Glutamatergic neuron (in vitro differentiated cells): ENCODE results near the gene RPTOR. TPM values are rescaled to one million over a fixed set of nuclear protein-coding genes. Genes with fewer than 3 reads are reported as not detected.

Experiments
- DNase-seq: peaks from one replicate; pipeline ENCODE4 v3.0.0; 2022
- H3K27ac Mint-ChIP-seq: one replicate; pipeline ENCODE4 v1.8.0; 2020; ENCODE audit warnings: mild to moderate bottlenecking, mixed read lengths, inconsistent platforms; ENCODE audit not compliant: unreplicated experiment
- H3K27me3 Mint-ChIP-seq: one replicate; pipeline ENCODE4 v1.8.0; 2020; ENCODE audit warnings: mild to moderate bottlenecking, moderate library complexity, mixed read lengths, inconsistent platforms; ENCODE audit not compliant: unreplicated experiment
- H3K36me3 Mint-ChIP-seq: one replicate; pipeline ENCODE4 v1.8.0; 2020; ENCODE audit warnings: mild to moderate bottlenecking, mixed read lengths, inconsistent platforms; ENCODE audit not compliant: unreplicated experiment
- H3K4me1 Mint-ChIP-seq: one replicate; pipeline ENCODE4 v1.8.0; 2020; ENCODE audit warnings: mild to moderate bottlenecking, low read depth, mixed read lengths, inconsistent platforms; ENCODE audit not compliant: unreplicated experiment
- H3K4me3 Mint-ChIP-seq: one replicate; pipeline ENCODE4 v1.8.0; 2020; ENCODE audit warnings: mild to moderate bottlenecking, mixed read lengths, inconsistent platforms; ENCODE audit not compliant: unreplicated experiment
- H3K9me3 Mint-ChIP-seq: one replicate; pipeline ENCODE4 v1.8.0; 2020; ENCODE audit warnings: mild to moderate bottlenecking, moderate library complexity, mixed read lengths, inconsistent platforms; ENCODE audit not compliant: unreplicated experiment
- CTCF ChIP-seq: fragments of 200-600 bp; sonication (generic); IDR thresholded peaks from one replicate; pipeline ENCODE4 v1.5.0; 2021; ENCODE audit not compliant: partially characterized antibody, unreplicated experiment
- total RNA-seq: library from RNA; stranded (reverse); fragmentation: NEBNext Ultra II Directional; extraction: Animal tissue kit (Norgen Biotek cat#: 25700); gene quantifications from one replicate; pipeline ENCODE4 v1.2.1, GENCODE V29; 2021; ENCODE audit not compliant: unreplicated experiment

Gene RPTOR
- total RNA-seq, 1 donor from 2014 or later: 39.8 TPM

DNA sequence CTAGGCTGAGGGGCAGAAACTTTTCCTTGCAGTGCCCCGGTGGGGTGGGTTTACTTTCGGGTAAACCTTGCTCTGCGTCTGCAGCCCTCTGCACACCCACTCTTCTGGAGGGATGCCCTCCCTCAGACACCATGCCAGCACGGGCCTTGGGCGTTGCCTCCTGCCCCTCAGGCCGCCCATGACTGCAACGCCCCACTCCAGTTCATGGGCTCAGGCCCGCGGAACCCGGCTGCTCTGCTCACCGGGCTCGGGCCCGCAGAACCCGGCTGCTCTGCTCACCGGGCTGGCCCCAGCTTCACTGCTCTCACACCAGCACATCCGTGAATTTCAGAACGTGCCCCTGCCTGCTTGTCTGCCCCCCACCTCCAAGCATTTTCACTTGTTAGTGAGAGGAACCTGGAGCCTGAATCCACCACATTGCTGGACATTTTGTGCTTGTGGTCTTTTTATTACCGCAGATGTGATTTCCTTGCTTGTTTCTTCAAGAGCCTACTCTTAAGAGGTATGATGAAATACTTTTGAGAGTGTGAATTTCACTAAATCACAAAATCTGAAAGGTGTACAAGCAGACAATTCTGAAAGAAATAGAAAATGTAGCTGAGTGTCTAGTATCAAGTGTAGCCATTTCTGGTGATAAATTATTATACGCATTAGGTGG, 130.9 kb downstream of the RPTOR start:
- H3K27ac Mint-ChIP-seq: no peak overlapping the region
- peaks cover 5% of the 10 kb centered on the region for H3K9me3 Mint-ChIP-seq
- H3K27me3 Mint-ChIP-seq: no peaks in the 10 kb centered on the region
- H3K4me1 Mint-ChIP-seq: peaks cover 29% of the 10 kb centered on the region
- no peak for TF ChIP-seq CTCF
- DNase-seq: no peak
- H3K4me3 Mint-ChIP-seq: no peak overlapping the region
- H3K36me3 Mint-ChIP-seq: peaks cover 9% of the 10 kb centered on the region

GRCh38 chr17:80676096-80676466, 131.4 kb downstream of the RPTOR start:
- TF ChIP-seq CTCF: no peak
- no peak overlapping the region for H3K4me3 Mint-ChIP-seq
- no peak overlapping the region for H3K27ac Mint-ChIP-seq
- H3K9me3 Mint-ChIP-seq: peaks cover 5% of the 10 kb centered on the region
- DNase-seq: no peak
- H3K36me3 Mint-ChIP-seq: peaks cover 6% of the 10 kb centered on the region
- no peaks in the 10 kb centered on the region for H3K27me3 Mint-ChIP-seq
- peaks cover 32% of the 10 kb centered on the region for H3K4me1 Mint-ChIP-seq

GRCh38 chr17:80676564-80676963, 131.9 kb downstream of the RPTOR start:
- peaks cover 30% of the 10 kb centered on the region for H3K4me1 Mint-ChIP-seq
- no peak for TF ChIP-seq CTCF
- no peak overlapping the region for H3K27ac Mint-ChIP-seq
- H3K27me3 Mint-ChIP-seq: no peaks in the 10 kb centered on the region
- H3K36me3 Mint-ChIP-seq: peaks cover 2% of the 10 kb centered on the region
- DNase-seq: no peak
- H3K4me3 Mint-ChIP-seq: no peak overlapping the region
- H3K9me3 Mint-ChIP-seq: peaks cover 5% of the 10 kb centered on the region

DNA sequence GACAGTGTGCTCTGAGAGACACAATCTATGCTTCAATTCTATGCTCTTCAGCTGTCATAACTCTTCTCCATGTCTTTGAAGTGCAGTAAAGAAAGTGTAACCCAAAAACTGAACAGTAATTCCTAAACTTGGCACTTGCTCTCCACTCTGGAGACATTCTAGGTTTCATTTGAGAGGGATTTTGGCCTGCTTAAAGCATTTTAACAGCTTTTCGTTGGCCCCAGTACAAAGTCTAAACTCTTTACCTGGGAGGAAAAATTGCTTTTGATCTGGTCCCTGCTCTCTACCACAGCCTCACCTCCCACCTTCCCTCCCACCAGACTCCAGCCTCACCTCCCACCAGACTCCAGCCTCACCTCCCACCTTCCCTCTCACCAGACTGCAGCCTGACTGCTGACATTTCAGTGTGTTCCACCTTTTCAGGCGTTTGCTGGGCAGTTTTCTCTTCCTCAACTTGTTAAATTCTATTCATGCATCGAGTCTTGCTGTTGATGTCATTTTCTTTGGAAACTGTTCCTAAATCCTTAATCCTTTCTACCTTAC, 132.6 kb downstream of the RPTOR start:
- no peak for DNase-seq
- no peaks in the 10 kb centered on the region for H3K27me3 Mint-ChIP-seq
- no peak overlapping the region for H3K27ac Mint-ChIP-seq
- peaks cover 5% of the 10 kb centered on the region for H3K9me3 Mint-ChIP-seq
- TF ChIP-seq CTCF: no peak
- peaks cover 30% of the 10 kb centered on the region for H3K4me1 Mint-ChIP-seq
- no peak overlapping the region for H3K4me3 Mint-ChIP-seq
- H3K36me3 Mint-ChIP-seq: no peaks in the 10 kb centered on the region

GRCh38 chr17:80679816-80680215, 135.2 kb downstream of the RPTOR start:
- DNase-seq: no peak
- no peak overlapping the region for H3K4me3 Mint-ChIP-seq
- no peaks in the 10 kb centered on the region for H3K36me3 Mint-ChIP-seq
- TF ChIP-seq CTCF: no peak
- peaks cover 3% of the 10 kb centered on the region for H3K27me3 Mint-ChIP-seq
- H3K9me3 Mint-ChIP-seq: peaks cover 5% of the 10 kb centered on the region
- H3K4me1 Mint-ChIP-seq: peaks cover 30% of the 10 kb centered on the region
- no peak overlapping the region for H3K27ac Mint-ChIP-seq
